GM19239 (cell line): Measurements from ENCODE around the gene ZC3H12D.

ENCODE experiments used
- DNase-seq: peaks from one replicate; pipeline ENCODE4 v3.0.0; 2011; ENCODE audit warnings: low spot score; ENCODE audit not compliant: insufficient read length
- FAIRE-seq: peaks from 2 replicates; lab custom pipeline; 2011; peaks lifted over from hg19 to GRCh38; lab: Jason Lieb, UNC

Gene ZC3H12D

GRCh38 chr6:149423964-149424440, 60.8 kb downstream of the ZC3H12D start:
- FAIRE-seq: no peak
- no peak for DNase-seq

GRCh38 chr6:149422581-149422980, 62.2 kb downstream of the ZC3H12D start:
- FAIRE-seq: no peak
- no peak for DNase-seq

GRCh38 chr6:149421132-149421531, 63.7 kb downstream of the ZC3H12D start:
- FAIRE-seq: no peak

GRCh38 chr6:149419696-149420404, 65.0 kb downstream of the ZC3H12D start:
- DNase-seq (no peak), FAIRE-seq (no peak)

More at GRCh38 chr6:149421132-149421531, 63.7 kb downstream of the ZC3H12D start:
- no peak for DNase-seq

- DNase-seq (no peak), FAIRE-seq (no peak)
Measured at GRCh38 chr6:149414821-149415220, 70.0 kb downstream of the ZC3H12D start.

GRCh38 chr6:149414009-149414408, 70.8 kb downstream of the ZC3H12D start:
- FAIRE-seq (no peak), DNase-seq (no peak)

GRCh38 chr6:149410557-149410956, 74.3 kb downstream of the ZC3H12D start:
- FAIRE-seq: no peak
- no peak for DNase-seq

GRCh38 chr6:149409617-149410016, 75.2 kb downstream of the ZC3H12D start:
- DNase-seq (no peak), FAIRE-seq (no peak)

GRCh38 chr6:149405823-149406765, 78.7 kb downstream of the ZC3H12D start:
- peak; percentile 21 for FAIRE-seq
- DNase-seq: no peak

GRCh38 chr6:149403534-149403933, 81.3 kb downstream of the ZC3H12D start:
- FAIRE-seq (no peak), DNase-seq (no peak)

GRCh38 chr6:149400050-149400449, 84.8 kb downstream of the ZC3H12D start, which contains the start of gene SUMO4:
Gene SUMO4, plus strand, starts transcription at chr6:149400262. Its CDS starts 130 bp downstream, at chr6:149400392.
- FAIRE-seq (no peak), DNase-seq (no peak)

GRCh38 chr6:149397384-149397783, 87.4 kb downstream of the ZC3H12D start:
- FAIRE-seq (peak; percentile 28), DNase-seq (no peak)
